ES-I3 (cell line): ENCODE measurements around the gene FAM13A.

Source experiments
- H3K36me3 ChIP-seq: 2 replicates; pipeline ENCODE4 v1.6.1; 2013; ENCODE audit warnings: mild to moderate bottlenecking, low read length, control low read depth, moderate library complexity; ENCODE audit not compliant: insufficient read depth
- H3K4me1 ChIP-seq: 2 replicates; pipeline ENCODE4 v1.6.1; 2013; ENCODE audit warnings: mild to moderate bottlenecking, control low read depth, low read length; ENCODE audit not compliant: insufficient read depth
- H3K9ac ChIP-seq: 2 replicates; pipeline ENCODE4 v1.6.1; 2013; ENCODE audit warnings: low read depth, mild to moderate bottlenecking, low read length, moderate library complexity
- H3K9me3 ChIP-seq: 2 replicates; pipeline ENCODE4 v1.6.1; 2013; ENCODE audit warnings: mild to moderate bottlenecking, low read length, moderate library complexity; ENCODE audit not compliant: control insufficient read depth, insufficient read depth

The FAM13A gene

GRCh38 chr4:88751258-88752075 lies 305.5 kb downstream of the FAM13A start:
- Histone ChIP-seq H3K9me3 (no peaks in the 10 kb centered on the region), H3K9ac (no peak overlapping the region), H3K36me3 (peaks cover 7% of the 10 kb centered on the region), H3K4me1 (no peaks in the 10 kb centered on the region)

- no peaks in the 10 kb centered on the region for H3K4me1 ChIP-seq
- H3K9me3 ChIP-seq: no peaks in the 10 kb centered on the region
- no peak overlapping the region for H3K9ac ChIP-seq
- peaks cover 7% of the 10 kb centered on the region for H3K36me3 ChIP-seq
Measured at GRCh38 chr4:88750369-88750768, 306.6 kb downstream of the FAM13A start.

- Histone ChIP-seq H3K4me1 (no peaks in the 10 kb centered on the region), H3K9ac (no peak overlapping the region), H3K9me3 (no peaks in the 10 kb centered on the region), H3K36me3 (peaks cover 7% of the 10 kb centered on the region)
Measured at GRCh38 chr4:88747351-88747750, 309.6 kb downstream of the FAM13A start.

GRCh38 chr4:88746206-88746605 lies 310.8 kb downstream of the FAM13A start:
- H3K36me3 ChIP-seq: peaks cover 7% of the 10 kb centered on the region

GRCh38 chr4:88745581-88746163 lies 311.3 kb downstream of the FAM13A start:
- peaks cover 7% of the 10 kb centered on the region for H3K36me3 ChIP-seq
- H3K4me1 ChIP-seq: no peaks in the 10 kb centered on the region
- H3K9me3 ChIP-seq: no peaks in the 10 kb centered on the region
- H3K9ac ChIP-seq: no peak overlapping the region

More at GRCh38 chr4:88746206-88746605, 310.8 kb downstream of the FAM13A start:
- H3K9ac ChIP-seq: no peak overlapping the region
- no peaks in the 10 kb centered on the region for H3K9me3 ChIP-seq
- no peaks in the 10 kb centered on the region for H3K4me1 ChIP-seq

- H3K9me3 ChIP-seq: no peaks in the 10 kb centered on the region
- peaks cover 7% of the 10 kb centered on the region for H3K36me3 ChIP-seq
- no peak overlapping the region for H3K9ac ChIP-seq
- H3K4me1 ChIP-seq: no peaks in the 10 kb centered on the region
Measured at GRCh38 chr4:88745175-88745574, 311.8 kb downstream of the FAM13A start.

- Histone ChIP-seq H3K4me1 (no peaks in the 10 kb centered on the region), H3K36me3 (peaks cover 7% of the 10 kb centered on the region), H3K9me3 (no peaks in the 10 kb centered on the region)
Measured at GRCh38 chr4:88744609-88745008, 312.4 kb downstream of the FAM13A start.

GRCh38 chr4:88743696-88744095 lies 313.3 kb downstream of the FAM13A start:
- peaks cover 5% of the 10 kb centered on the region; the same call in 1 of the 2 replicates for H3K36me3 ChIP-seq
- no peak overlapping the region for H3K9ac ChIP-seq
- H3K9me3 ChIP-seq: no peaks in the 10 kb centered on the region
- no peaks in the 10 kb centered on the region for H3K4me1 ChIP-seq

More at GRCh38 chr4:88744609-88745008, 312.4 kb downstream of the FAM13A start:
- H3K9ac ChIP-seq: no peak overlapping the region

GRCh38 chr4:88742561-88742960 lies 314.4 kb downstream of the FAM13A start:
- Histone ChIP-seq H3K36me3 (no peaks in the 10 kb centered on the region), H3K9ac (no peak overlapping the region), H3K4me1 (peaks cover 11% of the 10 kb centered on the region; the same call in 1 of the 2 replicates), H3K9me3 (no peaks in the 10 kb centered on the region)

- peaks cover 15% of the 10 kb centered on the region; the same call in 1 of the 2 replicates for H3K4me1 ChIP-seq
- peaks cover 3% of the 10 kb centered on the region; the same call in 1 of the 2 replicates for H3K36me3 ChIP-seq
- no peaks in the 10 kb centered on the region for H3K9me3 ChIP-seq
- H3K9ac ChIP-seq: no peak overlapping the region
Measured at GRCh38 chr4:88738180-88738579, 318.8 kb downstream of the FAM13A start.

- Histone ChIP-seq H3K4me1 (peaks cover 15% of the 10 kb centered on the region; the same call in 1 of the 2 replicates), H3K9me3 (no peaks in the 10 kb centered on the region), H3K9ac (no peak overlapping the region), H3K36me3 (peaks cover 3% of the 10 kb centered on the region; the same call in 1 of the 2 replicates)
Measured at GRCh38 chr4:88737307-88737941, 319.6 kb downstream of the FAM13A start.

- peaks cover 3% of the 10 kb centered on the region; the same call in 1 of the 2 replicates for H3K36me3 ChIP-seq
Measured at GRCh38 chr4:88736264-88736663, 320.7 kb downstream of the FAM13A start.

GRCh38 chr4:88735564-88735963 lies 321.4 kb downstream of the FAM13A start:
- no peak overlapping the region for H3K9ac ChIP-seq
- H3K36me3 ChIP-seq: peaks cover 3% of the 10 kb centered on the region; the same call in 1 of the 2 replicates
- peaks cover 15% of the 10 kb centered on the region; the same call in 1 of the 2 replicates for H3K4me1 ChIP-seq
- H3K9me3 ChIP-seq: no peaks in the 10 kb centered on the region

More at GRCh38 chr4:88736264-88736663, 320.7 kb downstream of the FAM13A start:
- no peak overlapping the region for H3K9ac ChIP-seq
- no peaks in the 10 kb centered on the region for H3K9me3 ChIP-seq
- H3K4me1 ChIP-seq: peaks cover 15% of the 10 kb centered on the region; the same call in 1 of the 2 replicates

- H3K36me3 ChIP-seq: peaks cover 3% of the 10 kb centered on the region; the same call in 1 of the 2 replicates
- peaks cover 15% of the 10 kb centered on the region; the same call in 1 of the 2 replicates for H3K4me1 ChIP-seq
- H3K9me3 ChIP-seq: no peaks in the 10 kb centered on the region
- H3K9ac ChIP-seq: no peak overlapping the region
Measured at GRCh38 chr4:88734403-88734949, 322.5 kb downstream of the FAM13A start.
